ENCODE measurements around the gene UBE2E2.

UBE2E2 gene

GRCh38 chr3:23431764-23432163, 228.6 kb downstream of the UBE2E2 start:
- H3K4me3 ChIP-seq (ENCODE audit: low read depth in 1 of 2, low read length in 1 of 2): no peak overlapping the region
- no peaks in the 10 kb centered on the region for H3K36me3 ChIP-seq
- no peak overlapping the region for H3K27ac ChIP-seq
- no peaks in the 10 kb centered on the region for H3K9me3 ChIP-seq
- H3K27me3 ChIP-seq: no peaks in the 10 kb centered on the region
- no peak for TF ChIP-seq CTCF (IDR thresholded peaks at IDR 0.05)
- no peaks in the 10 kb centered on the region for H3K4me1 ChIP-seq (ENCODE audit: control insufficient read depth in 1 of 2, insufficient read depth in 1 of 2, low read depth in 1 of 2, low read length in 1 of 2)

GRCh38 chr3:23435318-23435717, 232.2 kb downstream of the UBE2E2 start:
- no peak overlapping the region for H3K27ac ChIP-seq
- no peak for TF ChIP-seq CTCF (IDR thresholded peaks at IDR 0.05)
- no peaks in the 10 kb centered on the region for H3K9me3 ChIP-seq
- no peak overlapping the region for H3K4me3 ChIP-seq (ENCODE audit: low read depth in 1 of 2, low read length in 1 of 2)
- no peaks in the 10 kb centered on the region for H3K27me3 ChIP-seq
- no peaks in the 10 kb centered on the region for H3K36me3 ChIP-seq
- no peaks in the 10 kb centered on the region for H3K4me1 ChIP-seq (ENCODE audit: control insufficient read depth in 1 of 2, insufficient read depth in 1 of 2, low read depth in 1 of 2, low read length in 1 of 2)

- Histone ChIP-seq H3K4me3 (ENCODE audit: low read depth in 1 of 2, low read length in 1 of 2) (no peak overlapping the region), H3K36me3 (no peaks in the 10 kb centered on the region), H3K27me3 (no peaks in the 10 kb centered on the region), H3K4me1 (ENCODE audit: control insufficient read depth in 1 of 2, insufficient read depth in 1 of 2, low read depth in 1 of 2, low read length in 1 of 2) (no peaks in the 10 kb centered on the region), H3K9me3 (no peaks in the 10 kb centered on the region), H3K27ac (no peak overlapping the region)
- TF ChIP-seq CTCF (IDR thresholded peaks at IDR 0.05): no peak
Observed at GRCh38 chr3:23435904-23436303, 232.8 kb downstream of the UBE2E2 start.

GRCh38 chr3:23437484-23438145, 234.5 kb downstream of the UBE2E2 start:
- no peak overlapping the region for H3K4me3 ChIP-seq (ENCODE audit: low read depth in 1 of 2, low read length in 1 of 2)
- TF ChIP-seq CTCF (IDR thresholded peaks at IDR 0.05): no peak
- H3K9me3 ChIP-seq: no peaks in the 10 kb centered on the region

GRCh38 chr3:23438657-23439056, 235.5 kb downstream of the UBE2E2 start:
- no peak for TF ChIP-seq CTCF (IDR thresholded peaks at IDR 0.05)
- no peaks in the 10 kb centered on the region for H3K27me3 ChIP-seq
- H3K4me3 ChIP-seq (ENCODE audit: low read depth in 1 of 2, low read length in 1 of 2): no peak overlapping the region
- no peaks in the 10 kb centered on the region for H3K4me1 ChIP-seq (ENCODE audit: control insufficient read depth in 1 of 2, insufficient read depth in 1 of 2, low read depth in 1 of 2, low read length in 1 of 2)
- H3K9me3 ChIP-seq: no peaks in the 10 kb centered on the region
- H3K27ac ChIP-seq: no peak overlapping the region
- H3K36me3 ChIP-seq: no peaks in the 10 kb centered on the region

More at GRCh38 chr3:23437484-23438145, 234.5 kb downstream of the UBE2E2 start:
- Histone ChIP-seq H3K27ac (no peak overlapping the region), H3K4me1 (ENCODE audit: control insufficient read depth in 1 of 2, insufficient read depth in 1 of 2, low read depth in 1 of 2, low read length in 1 of 2) (no peaks in the 10 kb centered on the region), H3K36me3 (no peaks in the 10 kb centered on the region), H3K27me3 (no peaks in the 10 kb centered on the region)

Data from neutrophil (primary cell).